Hepatic stellate cell (primary cell): ENCODE results near the gene FAM120A.

Experiments used
- DNase-seq: peaks from one replicate; pipeline ENCODE4 v3.0.0; 2011; ENCODE audit warnings: low spot score

FAM120A gene

DNA sequence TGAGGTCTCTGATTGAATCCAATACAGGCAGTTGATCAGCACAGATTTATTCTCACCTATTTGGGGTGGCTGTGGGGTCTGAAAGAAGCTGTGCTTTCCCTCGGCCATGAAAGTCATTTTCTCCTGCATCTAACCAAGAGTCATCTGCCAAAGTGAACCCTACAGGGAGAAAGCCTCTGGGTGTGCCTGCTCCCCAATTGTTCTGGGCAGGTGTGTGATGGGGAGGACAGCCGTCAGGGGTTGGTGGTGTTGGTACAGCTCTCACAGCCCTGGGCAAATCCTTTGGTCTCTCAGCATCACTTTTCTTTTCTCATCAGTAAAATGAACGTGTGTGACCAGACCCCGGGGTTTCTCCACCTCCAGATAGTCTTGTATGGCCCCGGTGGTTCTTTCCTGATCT, 127.4 kb downstream of the FAM120A start:
- DNase-seq = no peak

DNA sequence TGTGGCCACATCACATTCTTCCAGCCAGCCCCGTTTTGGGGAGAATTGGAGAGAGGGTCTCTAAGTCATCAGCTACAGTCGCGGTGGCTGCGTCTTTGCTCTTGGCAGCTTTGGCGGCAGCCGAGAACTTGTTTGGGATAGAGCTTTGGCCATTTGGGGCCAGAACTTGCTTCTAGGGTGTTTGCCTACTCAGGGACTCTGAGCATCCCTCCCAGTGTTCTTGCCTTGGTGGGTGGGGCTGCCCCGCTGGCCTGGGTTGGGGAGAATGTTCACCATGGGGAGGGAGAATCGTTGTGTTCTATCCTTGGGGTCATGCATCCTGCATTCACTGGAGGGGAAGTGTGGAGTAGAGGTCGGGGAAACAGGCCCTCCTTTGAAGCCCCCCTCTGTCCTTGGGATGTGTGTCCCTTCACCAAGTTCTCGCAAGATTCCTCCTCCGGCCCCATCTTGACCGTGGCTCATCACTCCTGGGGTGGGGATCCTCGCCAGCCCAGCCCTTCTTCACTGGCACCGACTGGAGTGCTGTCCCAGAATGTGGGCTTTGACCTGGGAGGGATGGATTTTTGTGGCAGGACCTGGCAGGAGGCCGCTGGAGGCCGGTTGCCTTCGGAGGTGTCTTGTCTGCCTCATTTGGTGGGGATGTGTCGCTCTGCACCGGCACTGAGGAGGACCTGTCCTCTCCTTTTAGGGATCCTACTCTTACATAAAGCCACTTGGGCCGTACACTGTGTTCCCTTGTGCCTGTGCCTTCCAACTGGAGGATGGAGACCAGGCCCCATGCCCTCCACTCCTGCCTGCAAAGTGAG, 128.4 kb downstream of the FAM120A start:
- no peak for DNase-seq

DNA sequence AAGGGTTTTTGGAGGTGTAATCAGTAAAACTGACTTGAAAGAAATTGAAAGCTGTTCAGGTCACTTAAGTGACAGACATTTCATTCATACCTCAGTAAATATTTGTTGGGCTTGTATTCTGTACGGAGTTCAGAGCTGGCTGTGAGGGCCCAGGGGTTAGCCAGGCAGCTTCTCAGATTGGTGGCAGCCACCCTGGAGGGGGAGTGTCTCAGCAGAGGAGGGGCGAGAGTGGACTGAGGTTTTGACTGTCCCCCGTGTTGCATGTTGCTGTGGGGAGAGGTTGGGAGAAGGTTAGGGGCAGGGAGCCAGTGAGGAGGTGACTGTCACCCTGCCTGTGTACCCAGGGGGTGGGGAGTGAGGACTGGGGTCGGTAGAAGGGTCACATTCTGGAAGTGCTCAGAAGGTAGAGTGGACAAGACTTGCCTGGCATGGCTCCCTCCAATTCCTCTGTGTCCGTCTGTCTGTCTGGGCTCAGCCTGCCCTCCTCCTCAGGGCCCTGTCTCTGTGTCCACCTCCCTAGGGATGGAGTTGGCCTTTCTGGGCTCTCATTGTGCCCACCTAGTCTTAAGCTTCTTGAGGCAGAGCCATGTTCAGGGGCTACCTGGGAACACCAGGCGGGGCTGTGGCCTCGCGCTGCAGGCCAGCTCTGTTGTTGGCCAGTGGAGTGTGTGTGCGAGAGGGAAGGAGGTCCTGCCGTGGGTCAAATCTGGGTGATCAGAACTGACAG, 129.3 kb downstream of the FAM120A start:
- no peak for DNase-seq

DNA sequence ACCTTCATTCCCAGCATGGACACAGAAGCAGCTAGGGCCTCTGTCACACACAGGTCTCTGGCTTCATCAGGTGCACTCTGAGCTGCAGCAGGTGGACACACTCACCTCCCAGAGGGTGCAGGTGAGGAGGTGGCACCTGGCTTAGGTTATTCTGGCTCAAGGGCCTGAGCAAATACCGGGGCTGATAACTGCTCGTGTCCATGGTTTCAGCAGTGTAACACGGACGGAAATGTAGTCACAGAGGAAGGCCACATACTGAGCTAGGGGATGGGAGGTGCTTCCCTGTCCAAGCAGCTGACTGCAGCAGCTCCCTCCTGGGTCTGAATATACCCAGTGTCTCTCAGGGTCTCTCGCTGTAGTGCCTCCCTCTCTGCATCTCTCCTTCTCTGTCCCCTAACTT, 130.6 kb downstream of the FAM120A start:
- no peak for DNase-seq

DNA sequence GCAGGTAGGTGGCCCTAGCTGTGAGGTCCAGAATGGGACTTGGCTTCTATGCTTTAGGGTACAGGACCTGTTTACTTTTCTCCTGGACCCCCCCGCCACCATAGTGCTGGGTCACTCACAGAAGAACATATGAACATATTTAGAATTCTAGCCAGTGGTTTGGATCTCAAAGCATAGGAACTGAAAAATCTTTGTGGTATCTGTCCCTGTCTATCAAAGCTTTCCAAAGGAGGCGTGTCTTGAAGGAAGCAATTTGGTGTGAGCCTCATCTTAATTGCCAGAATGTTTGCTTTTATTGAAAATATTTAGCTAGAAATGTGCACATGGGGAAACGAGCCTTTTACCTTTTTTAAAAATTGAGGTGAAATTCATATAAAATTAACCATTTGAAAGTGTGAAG, 131.1 kb downstream of the FAM120A start:
- DNase-seq = no peak

DNA sequence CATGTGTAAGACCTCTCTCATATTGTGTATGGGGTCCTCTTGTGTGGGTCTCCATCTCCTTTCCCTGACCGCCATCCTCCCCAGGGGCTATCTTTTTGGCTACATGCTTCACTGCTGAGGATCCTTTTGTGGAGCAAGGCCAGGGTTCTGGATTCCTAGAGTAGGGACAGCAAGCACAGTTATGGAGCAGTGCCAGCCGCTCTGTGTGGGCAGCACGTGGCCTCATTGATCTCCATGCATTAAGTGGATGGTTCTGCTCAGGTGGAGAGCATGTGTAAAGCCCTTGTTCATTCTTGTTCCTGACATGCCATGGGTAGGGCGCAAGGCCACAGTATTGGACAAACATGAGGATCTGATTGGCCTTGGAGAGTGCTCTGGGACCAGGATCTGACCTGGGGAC, 133.8 kb downstream of the FAM120A start:
- DNase-seq = no peak

DNA sequence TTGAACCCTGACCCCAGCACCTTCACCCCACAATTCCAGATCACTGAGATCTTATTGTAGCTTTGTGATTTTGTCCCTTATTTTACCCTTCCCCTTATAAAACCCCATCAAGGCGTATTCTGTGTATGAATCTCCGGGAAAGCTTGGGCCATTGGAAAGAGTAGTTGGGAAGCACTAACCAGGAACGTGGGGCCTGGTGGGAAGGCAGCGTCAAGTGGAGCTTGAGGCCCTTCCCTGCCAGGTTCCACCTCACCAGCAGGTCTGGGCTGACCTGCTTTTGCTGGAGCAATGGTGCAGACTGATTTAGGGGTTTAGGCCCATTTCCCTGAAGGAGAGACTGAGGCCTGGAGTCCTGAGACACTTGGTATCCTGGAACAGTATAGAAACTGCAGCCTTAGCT, 134.2 kb downstream of the FAM120A start:
- no peak for DNase-seq

DNA sequence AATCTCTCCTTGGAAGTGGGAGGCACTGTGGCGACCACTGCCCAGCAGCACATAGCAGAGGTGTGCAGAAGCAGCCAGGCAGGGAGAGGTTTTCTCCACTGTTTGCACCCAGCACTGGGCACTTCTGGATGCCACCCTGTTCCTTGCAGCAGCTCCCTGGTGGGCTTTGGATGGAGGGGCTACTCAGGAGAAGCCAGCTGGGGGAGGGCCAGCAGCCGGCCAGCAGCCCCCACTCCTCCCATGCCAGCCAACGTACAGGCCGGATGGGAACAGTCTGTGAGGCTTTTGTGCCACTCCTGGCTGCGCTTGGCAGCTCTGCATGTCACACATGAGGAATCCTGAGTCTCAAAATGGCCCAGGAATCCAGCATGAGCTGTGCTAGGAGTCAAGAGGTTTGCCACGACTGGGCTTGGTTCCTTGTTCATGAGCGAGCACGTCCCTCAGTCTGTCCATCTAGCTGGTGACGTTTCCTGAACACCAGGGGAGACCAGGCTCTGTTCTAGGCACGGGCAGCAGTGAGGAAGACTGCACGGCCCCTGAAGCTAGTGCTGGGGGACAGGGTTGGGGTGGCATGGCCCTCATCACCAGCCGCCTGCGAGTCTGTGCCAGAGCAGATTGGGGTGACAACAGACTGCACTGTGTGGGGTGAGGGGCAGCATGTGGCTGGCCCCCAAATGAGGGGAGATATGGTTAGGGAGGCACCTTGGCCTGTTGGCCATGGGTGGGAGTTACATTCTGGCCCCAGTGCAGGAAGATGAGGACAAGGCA, 135.0 kb downstream of the FAM120A start:
- DNase-seq = no peak

DNA sequence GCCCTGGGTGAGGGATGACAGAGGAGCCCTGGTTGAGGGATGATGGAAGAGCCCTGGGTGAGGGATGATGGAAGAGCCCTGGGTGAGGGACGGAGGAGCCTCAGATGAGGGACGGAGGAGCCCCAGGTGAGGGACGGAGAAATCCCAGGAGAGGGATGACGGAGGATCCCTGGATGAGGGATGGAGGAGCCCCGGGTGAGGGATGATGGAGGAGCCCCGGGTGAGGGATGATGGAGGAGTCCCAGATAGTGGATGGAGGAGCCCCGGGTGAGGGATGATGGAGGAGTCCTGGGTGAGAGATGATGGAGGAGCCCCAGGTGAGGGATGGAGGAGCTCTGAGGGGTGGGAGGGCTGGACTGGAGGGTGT, 135.8 kb downstream of the FAM120A start:
- DNase-seq = no peak

DNA sequence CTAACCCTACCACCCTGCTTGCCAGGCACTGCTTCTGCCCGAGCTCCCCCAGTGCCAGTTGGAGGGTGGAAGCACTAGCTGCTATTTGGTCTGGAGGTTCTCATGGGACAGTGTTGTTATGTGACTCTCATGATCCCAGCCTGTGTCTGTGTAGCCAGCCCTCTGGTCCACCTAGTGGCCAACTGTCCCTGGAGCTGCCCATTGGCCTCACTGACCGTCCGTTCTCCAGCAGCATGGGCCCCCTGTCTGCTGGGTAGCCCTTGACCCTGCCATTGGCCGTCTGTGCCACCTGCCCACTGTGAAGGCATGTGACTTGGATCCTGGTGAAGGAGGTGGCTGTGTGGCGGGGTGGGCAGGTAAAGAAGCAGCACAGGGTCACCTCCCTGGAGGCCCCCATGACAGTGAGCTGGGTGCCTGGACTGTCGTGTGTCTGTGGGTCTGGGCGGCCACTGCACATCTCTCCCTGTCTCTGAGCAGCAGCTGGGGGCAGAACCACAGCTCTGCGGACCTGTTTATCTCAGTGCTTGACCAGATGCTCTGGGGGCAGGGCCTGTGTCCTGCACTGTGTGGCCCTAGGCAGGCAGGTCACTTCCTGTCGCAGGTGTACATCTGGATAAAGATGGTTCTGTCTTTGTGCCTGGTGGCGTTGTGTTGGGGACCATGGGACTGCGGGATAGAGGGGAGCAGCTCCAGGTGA, 136.3 kb downstream of the FAM120A start:
- no peak for DNase-seq

DNA sequence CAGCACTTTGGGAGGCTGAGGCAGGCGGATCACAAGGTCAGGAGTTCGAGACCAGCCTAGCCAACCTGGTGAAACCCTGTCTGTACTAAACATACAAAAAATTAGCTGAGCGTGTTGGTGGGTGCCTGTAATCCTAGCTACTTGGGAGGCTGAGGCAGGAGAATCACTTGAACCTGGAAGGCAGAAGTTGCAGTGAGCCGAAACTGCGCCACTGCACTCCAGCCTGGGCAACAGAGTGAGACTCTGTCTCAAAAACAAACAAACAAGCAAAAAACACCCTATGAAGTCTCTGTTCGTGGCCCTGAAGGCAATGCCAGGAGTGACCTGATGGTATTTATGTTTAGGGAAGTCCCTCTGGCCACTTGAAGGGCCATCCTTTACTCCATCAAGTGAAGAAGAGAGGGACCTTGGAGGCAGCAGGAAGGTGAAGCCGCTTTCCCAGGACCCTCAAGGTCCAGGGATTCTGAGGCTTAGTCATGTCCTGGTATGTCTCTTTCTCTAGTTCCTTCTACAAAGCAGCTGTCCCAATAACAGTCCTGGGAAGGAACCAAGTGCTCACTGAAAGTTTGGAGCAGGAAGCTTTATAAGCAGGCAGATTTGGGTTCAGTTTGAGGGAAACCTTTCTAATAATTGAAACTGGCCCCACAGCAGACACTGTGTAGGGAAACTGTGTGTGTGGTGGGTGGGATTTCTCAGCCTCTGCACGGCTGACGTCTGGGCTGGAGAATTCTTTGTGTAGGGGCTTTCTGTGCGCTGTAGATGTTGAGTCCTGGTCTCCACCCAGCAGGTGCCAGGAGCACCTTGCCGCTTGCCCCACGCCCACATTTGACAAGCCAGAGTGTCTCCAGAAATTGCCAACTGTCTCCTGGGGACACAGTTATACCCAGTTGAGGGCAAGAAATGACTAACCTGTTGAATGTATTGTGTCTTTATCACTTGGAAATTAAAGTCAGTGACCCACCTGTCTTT, 137.4 kb downstream of the FAM120A start:
- DNase-seq = peak; percentile 55

DNA sequence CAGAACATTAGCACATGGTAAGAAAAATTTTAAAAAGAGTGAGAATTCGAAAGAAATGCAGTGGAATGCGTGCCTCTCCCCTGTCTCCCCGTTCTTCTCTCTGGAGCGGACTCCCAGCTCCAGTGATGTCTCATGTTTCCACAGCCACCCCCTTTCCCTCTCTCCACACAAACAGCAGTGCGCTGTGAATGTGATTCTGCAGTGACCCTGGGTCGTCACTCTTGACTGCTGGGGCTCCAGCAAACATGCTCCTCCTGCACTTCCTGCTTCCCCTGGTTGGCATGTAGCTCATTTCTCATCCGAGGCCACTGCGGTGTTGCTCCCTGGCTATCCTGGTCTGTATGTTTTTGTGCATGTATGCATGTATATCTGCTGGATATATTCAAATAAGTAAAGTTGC, 138.2 kb downstream of the FAM120A start:
- DNase-seq = peak; percentile 72

DNA sequence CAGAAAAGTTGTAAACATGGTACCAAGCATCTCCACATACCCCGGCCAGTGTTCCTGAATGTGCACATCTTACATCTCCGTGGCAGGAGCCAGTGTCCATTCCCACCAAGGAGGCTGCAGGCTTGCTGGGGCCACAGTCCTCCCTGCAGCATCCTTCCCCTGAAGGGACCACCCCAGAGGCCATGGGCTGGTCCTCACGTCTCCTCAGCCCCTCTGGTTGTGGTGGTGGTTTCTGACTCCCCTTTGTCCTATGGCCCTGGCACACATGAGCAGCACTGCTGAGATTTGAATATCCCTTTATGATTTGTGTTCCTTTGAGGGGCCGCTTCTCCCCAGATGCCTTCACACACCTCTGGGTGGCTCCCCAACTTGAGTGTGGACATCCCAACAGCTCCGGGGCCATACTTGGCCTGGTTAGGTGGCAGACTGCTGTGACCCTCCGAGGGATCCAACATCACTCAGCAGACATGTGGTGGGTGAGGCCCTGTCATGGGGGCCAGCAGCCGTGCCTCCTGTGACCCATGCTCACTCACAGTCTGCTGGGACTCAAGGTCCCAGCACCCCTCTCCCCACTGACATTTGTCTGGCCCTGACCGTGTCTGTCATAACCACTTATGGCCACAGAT, 139.2 kb downstream of the FAM120A start:
- DNase-seq = no peak

DNA sequence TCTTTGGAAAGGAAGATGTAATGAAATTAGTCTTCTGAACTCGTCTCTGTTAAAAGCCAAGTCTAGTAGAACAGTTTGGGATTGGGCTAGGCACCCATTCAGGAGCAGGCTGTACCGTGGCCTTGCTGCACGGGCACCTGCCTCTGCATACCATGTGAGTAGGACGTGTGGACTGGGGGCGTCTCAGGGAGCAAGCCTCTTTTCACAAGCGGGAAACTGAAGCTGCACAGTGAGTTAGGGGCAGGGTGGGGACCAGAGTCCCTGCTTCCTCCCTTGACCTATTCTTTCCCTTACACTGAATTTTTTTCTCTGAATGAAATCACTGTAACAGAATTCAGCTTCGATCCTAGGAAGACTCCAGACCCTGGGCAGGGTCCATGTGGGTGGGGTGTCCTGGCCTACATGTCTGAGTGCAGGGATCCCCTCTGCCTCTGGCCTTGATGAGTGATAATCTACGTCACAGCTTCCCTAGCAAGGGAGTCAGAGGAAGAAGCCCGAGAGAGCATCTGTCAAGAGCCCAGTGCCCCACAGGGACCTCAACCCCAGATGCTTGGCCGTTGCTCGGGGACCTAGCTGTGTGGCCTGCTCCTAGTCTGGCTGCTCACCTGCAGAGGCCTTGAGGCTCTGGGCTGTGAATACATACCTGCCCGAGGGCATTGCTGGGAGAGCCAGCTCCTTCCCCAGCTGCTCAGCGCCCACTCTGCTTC, 140.0 kb downstream of the FAM120A start:
- DNase-seq = no peak

DNA sequence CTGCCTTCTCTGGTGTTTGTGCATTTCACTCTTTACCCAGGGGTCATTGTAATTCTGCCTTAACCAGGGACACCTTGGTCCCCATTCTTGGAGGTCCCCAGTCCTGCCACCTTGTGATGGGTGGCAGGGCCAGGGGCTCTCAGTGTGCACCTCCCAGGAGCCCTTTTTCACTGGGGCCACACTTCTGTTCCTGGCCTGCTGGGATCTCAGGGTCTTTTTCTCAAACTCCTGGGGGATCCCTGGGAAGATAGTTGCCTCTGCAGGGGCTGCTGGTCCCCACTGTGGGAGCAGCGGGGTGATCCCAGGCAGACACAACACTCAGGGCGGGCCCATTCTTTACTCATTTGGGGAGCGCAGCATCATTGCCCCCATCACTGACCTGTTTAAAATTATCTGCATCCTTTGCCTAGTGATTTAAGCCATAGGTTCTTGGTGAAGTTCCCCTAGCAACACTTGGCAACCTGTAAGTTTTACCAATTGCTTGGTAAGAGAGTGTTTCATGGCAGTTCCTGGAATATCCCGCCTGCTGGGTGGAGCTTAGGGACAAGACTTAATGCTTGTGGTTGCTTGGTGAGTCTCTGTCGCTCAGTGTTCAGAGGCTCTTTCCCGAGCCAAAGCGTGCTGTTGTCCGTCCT, 140.6 kb downstream of the FAM120A start:
- DNase-seq = no peak

DNA sequence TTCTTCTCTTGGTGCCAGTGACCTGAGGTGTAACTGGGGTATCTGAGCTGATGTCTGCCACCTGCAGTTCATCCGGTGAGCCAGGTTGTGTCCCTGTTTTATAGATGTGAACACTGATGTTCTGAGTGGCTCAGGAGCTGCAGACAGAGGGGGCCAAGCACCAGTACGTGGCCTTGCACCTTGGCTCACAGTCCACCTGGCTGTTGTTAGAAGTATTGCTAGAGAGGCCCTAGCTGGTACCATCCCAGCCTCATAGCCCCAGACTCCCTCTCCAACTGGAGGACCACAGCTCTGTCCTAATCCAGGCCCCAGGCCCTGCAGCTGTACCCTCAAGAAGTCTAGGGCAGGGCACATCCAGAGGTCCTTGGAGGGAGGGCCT, 141.1 kb downstream of the FAM120A start:
- no peak for DNase-seq

DNA sequence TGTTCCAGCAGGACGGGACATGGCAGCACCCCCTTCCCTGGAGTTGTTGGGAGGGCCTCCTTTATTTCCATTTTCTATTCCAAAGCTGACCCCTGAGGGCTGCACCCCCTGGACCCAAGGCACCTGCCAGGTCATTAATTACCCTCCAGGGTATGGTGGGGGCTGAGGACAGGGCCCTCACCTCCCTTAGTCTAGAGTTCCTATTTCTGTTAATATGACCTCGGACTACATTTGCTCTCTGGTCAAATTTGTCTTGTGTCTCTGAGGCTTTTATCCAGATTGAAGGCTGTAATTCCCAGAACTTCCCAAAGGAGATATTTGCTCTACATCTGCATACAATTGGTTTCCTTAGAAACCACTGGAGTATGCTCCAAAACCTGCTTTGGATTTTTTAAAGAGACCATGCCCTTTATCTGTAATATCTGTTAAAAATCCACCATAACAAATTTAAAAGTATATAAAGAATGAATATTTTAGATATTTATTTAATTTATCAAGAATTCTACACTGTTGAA, 141.7 kb downstream of the FAM120A start:
- no peak for DNase-seq

DNA sequence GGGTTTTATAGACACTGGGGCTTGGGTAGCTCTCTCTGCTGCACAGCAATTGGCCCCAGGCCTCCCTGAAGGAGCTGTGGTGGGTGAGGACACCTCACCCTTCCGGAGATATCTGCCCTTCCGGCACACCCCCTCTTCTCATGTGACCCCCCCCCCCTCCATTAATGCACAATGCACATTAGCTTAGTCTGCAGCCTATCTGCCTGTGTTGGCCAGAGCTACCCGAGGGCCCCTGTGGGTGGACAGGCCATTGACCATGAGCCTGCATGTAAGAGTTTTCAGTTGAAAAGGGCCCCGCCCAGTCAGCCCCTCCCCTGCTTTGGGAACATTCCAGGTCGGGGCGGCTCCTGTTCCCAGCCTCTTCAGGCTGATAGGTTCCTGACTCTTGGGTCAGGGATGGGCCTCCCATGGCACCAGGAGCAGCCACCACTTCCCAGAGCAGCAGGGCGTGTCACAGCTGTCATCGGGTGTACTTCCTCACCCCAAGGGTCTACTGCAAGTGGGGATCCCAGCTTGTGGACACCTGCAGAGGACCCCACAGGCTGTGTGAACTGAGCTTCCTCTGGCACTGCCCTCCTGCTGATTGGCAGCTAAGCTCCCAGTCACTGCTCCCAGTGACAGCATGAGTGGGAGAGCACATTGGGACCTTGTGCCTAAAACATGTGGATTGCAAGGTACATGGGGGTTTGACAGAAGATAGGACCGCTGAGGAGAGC, 142.7 kb downstream of the FAM120A start:
- DNase-seq = no peak

DNA sequence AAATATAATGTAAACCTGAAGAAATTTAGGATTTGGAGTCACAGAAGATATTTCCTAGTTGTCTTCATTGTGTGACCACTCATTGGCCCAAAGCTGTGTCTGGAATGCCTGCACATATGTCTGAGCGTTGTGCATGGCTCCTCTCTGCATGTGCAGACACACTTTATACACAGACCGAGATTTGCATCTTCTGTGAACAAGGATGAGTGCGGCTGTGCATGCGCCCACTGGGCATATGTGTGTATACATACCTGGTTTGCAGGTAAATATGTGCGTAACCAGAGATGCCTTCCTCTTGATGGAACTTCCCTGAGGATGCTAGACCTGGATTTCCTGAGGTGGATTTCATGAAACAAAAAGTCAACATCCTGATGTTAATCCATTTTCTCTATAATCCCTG, 144.0 kb downstream of the FAM120A start:
- DNase-seq = no peak
